H9 (cell line): ENCODE results near the gene TRAP1. TPM values are rescaled to one million over a fixed set of nuclear protein-coding genes. Genes with fewer than 3 reads are reported as not detected.
A peak's percentile ranks its signal among the peaks of the same experiment; 100 is the strongest.

Source experiments
- DNase-seq: peaks from one replicate; pipeline ENCODE4 v3.0.0-alpha.2; 2017
- H2AFZ ChIP-seq: one replicate; pipeline ENCODE4 v1.6.1; 2013; ENCODE audit warnings: mild to moderate bottlenecking, low read length, control low read depth, moderate library complexity
- H2AK5ac ChIP-seq: 2 replicates; pipeline ENCODE4 v1.6.1; 2013; ENCODE audit warnings: low read length, control low read depth, mixed read lengths; ENCODE audit not compliant: insufficient read length
- H2BK120ac ChIP-seq: one replicate; pipeline ENCODE4 v1.6.1; 2013; ENCODE audit warnings: low read depth, mild to moderate bottlenecking, low read length, control low read depth, inconsistent platforms; ENCODE audit not compliant: poor library complexity, severe bottlenecking
- H2BK12ac ChIP-seq: 2 replicates; pipeline ENCODE4 v1.6.1; 2013; ENCODE audit warnings: low read length, control low read depth, mixed read lengths, low read depth; ENCODE audit not compliant: insufficient read length
- H2BK15ac ChIP-seq: 2 replicates; pipeline ENCODE4 v1.6.1; 2013; ENCODE audit warnings: low read depth, low read length, control low read depth
- H2BK20ac ChIP-seq: one replicate; pipeline ENCODE4 v1.6.1; 2013; ENCODE audit warnings: low read depth, mild to moderate bottlenecking, low read length, control low read depth, inconsistent platforms; ENCODE audit not compliant: poor library complexity, severe bottlenecking
- H2BK5ac ChIP-seq: 2 replicates; pipeline ENCODE4 v1.6.1; 2013; ENCODE audit warnings: low read length, control low read depth, mixed read lengths; ENCODE audit not compliant: insufficient read length
- H3K14ac ChIP-seq: 2 replicates; pipeline ENCODE4 v1.6.1; 2013; ENCODE audit warnings: low read length, control low read depth; ENCODE audit not compliant: insufficient read depth
- H3K18ac ChIP-seq: 2 replicates; pipeline ENCODE4 v1.6.1; 2013; ENCODE audit warnings: low read depth, mild to moderate bottlenecking, mixed read lengths, low read length, control low read depth; ENCODE audit not compliant: insufficient read length
- H3K23ac ChIP-seq: 2 replicates; pipeline ENCODE4 v1.6.1; 2013; ENCODE audit warnings: low read length, control low read depth, mixed read lengths, low read depth; ENCODE audit not compliant: insufficient read length
- H3K23me2 ChIP-seq: 2 replicates; pipeline ENCODE4 v1.6.1; 2013; ENCODE audit warnings: low read depth, mild to moderate bottlenecking, mixed read lengths, low read length, control low read depth; ENCODE audit not compliant: insufficient read length, poor library complexity, severe bottlenecking
- H3K27ac ChIP-seq: 2 replicates; pipeline ENCODE4 v1.5.1; 2013; ENCODE audit warnings: low read length, control low read depth, mixed read lengths, low read depth; ENCODE audit not compliant: insufficient read length
- H3K27me3 ChIP-seq: 2 replicates; pipeline ENCODE4 v1.6.1; 2013; ENCODE audit warnings: low read length, control low read depth, inconsistent platforms; ENCODE audit not compliant: insufficient read depth
- H3K4ac ChIP-seq: 2 replicates; pipeline ENCODE4 v1.6.1; 2013; ENCODE audit warnings: low read depth, mild to moderate bottlenecking, control low read depth, inconsistent platforms, low read length, moderate library complexity
- H3K4me1 ChIP-seq: 2 replicates; pipeline ENCODE4 v1.6.1; 2013; ENCODE audit warnings: low read length, control low read depth, inconsistent platforms; ENCODE audit not compliant: insufficient read depth
- H3K4me2 ChIP-seq: 2 replicates; pipeline ENCODE4 v1.6.1; 2013; ENCODE audit warnings: low read length, control low read depth, mixed read lengths; ENCODE audit not compliant: insufficient read length, insufficient read depth
- H3K56ac ChIP-seq: 2 replicates; pipeline ENCODE4 v1.6.1; 2013; ENCODE audit warnings: low read depth, mild to moderate bottlenecking, mixed read lengths, low read length, control low read depth; ENCODE audit not compliant: insufficient read length
- H3K79me1 ChIP-seq: 2 replicates; pipeline ENCODE4 v1.6.1; 2013; ENCODE audit warnings: low read depth, mild to moderate bottlenecking, moderate library complexity, low read length, control low read depth, inconsistent platforms; ENCODE audit not compliant: insufficient read depth, poor library complexity, severe bottlenecking
- H3K79me2 ChIP-seq: 2 replicates; pipeline ENCODE4 v1.6.1; 2013; ENCODE audit warnings: low read length, control low read depth, inconsistent platforms; ENCODE audit not compliant: insufficient read depth
- H3K9ac ChIP-seq: 2 replicates; pipeline ENCODE4 v1.6.1; 2013; ENCODE audit warnings: low read length, control low read depth, mixed read lengths; ENCODE audit not compliant: insufficient read length; ENCODE audit errors: extremely low read depth
- H3K9me3 ChIP-seq: one replicate; pipeline ENCODE4 v1.6.1; 2013; ENCODE audit warnings: low read depth, low read length, inconsistent platforms; ENCODE audit not compliant: control insufficient read depth
- H3T11ph ChIP-seq: one replicate; pipeline ENCODE4 v1.6.1; 2013; ENCODE audit warnings: mild to moderate bottlenecking, low read length, control low read depth, inconsistent platforms
- H4K20me1 ChIP-seq: one replicate; pipeline ENCODE4 v1.6.1; 2013; ENCODE audit not compliant: control insufficient read depth, insufficient read length, insufficient read depth
- H4K5ac ChIP-seq: 2 replicates; pipeline ENCODE4 v1.6.1; 2013; ENCODE audit warnings: low read depth, mild to moderate bottlenecking, mixed read lengths, low read length, control low read depth; ENCODE audit not compliant: insufficient read length
- H4K8ac ChIP-seq: replicated peaks from 2 replicates; pipeline ENCODE4 v1.6.1; 2013; ENCODE audit warnings: low read length, control low read depth, mixed read lengths, low read depth; ENCODE audit not compliant: insufficient read length
- H4K91ac ChIP-seq: 2 replicates; pipeline ENCODE4 v1.6.1; 2013; ENCODE audit warnings: low read depth, mild to moderate bottlenecking, moderate library complexity, mixed read lengths, low read length, control low read depth; ENCODE audit not compliant: insufficient read length
- H3K27ac Mint-ChIP-seq, 3 experiments: 2 replicates in 2 of 3; 3 replicates in 1 of 3; pipeline ENCODE4 v1.8.0; 2020 to 2021; ENCODE audit warnings: mixed read lengths in 3 of 3, mild to moderate bottlenecking in 1 of 3, moderate library complexity in 1 of 3
- H3K27me3 Mint-ChIP-seq: 2 replicates; pipeline ENCODE4 v1.8.0; 2021; ENCODE audit warnings: low read depth, mild to moderate bottlenecking, moderate library complexity, mixed read lengths
- H3K36me3 Mint-ChIP-seq, 3 experiments: 2 replicates in 2 of 3; 3 replicates in 1 of 3; pipeline ENCODE4 v1.8.0; 2020 to 2021; ENCODE audit warnings: low read depth in 3 of 3, mixed read lengths in 3 of 3; ENCODE audit not compliant: insufficient read depth in 1 of 3
- H3K4me1 Mint-ChIP-seq, 2 experiments: 2 replicates each; pipeline ENCODE4 v1.8.0; 2020; ENCODE audit warnings: mixed read lengths in 2 of 2
- H3K4me3 Mint-ChIP-seq, 2 experiments: 2 replicates in 1 of 2; 3 replicates in 1 of 2; pipeline ENCODE4 v1.8.0; 2020 to 2021; ENCODE audit warnings: mild to moderate bottlenecking in 2 of 2, mixed read lengths in 2 of 2, moderate library complexity in 1 of 2
- H3K9me3 Mint-ChIP-seq, 2 experiments: 2 replicates in 1 of 2; 3 replicates in 1 of 2; pipeline ENCODE4 v1.8.0; 2020; ENCODE audit warnings: mild to moderate bottlenecking in 2 of 2, mixed read lengths in 2 of 2, moderate library complexity in 1 of 2
- WGBS: extraction: QIAGEN DNeasy Blood & Tissue Kit; methylation state at CpG from one replicate; pipeline ENCODE4 v1.1.7; 2013; ENCODE audit warnings: missing lambda C conversion rate, low lambda C conversion rate, mixed read lengths; ENCODE audit not compliant: insufficient read length; ENCODE audit errors: extremely low coverage; 5-methylcytosine and 5-hydroxymethylcytosine counted together
- total RNA-seq: library from RNA; stranded (reverse); gene quantifications from 2 replicates; pipeline ENCODE4 v1.2.1, GENCODE V29; 2021
- TF ChIP-seq, protein P1 (sequence below): fragments of 200-600 bp; sonication (generic); conservative IDR thresholded peaks from 3 replicates; pipeline ENCODE4 v1.8.0; 2021; ENCODE audit warnings: antibody characterized with exemption, mild to moderate bottlenecking

Gene TRAP1
- total RNA-seq, 1 experiment from 2014 or later, result 211 TPM

DNA sequence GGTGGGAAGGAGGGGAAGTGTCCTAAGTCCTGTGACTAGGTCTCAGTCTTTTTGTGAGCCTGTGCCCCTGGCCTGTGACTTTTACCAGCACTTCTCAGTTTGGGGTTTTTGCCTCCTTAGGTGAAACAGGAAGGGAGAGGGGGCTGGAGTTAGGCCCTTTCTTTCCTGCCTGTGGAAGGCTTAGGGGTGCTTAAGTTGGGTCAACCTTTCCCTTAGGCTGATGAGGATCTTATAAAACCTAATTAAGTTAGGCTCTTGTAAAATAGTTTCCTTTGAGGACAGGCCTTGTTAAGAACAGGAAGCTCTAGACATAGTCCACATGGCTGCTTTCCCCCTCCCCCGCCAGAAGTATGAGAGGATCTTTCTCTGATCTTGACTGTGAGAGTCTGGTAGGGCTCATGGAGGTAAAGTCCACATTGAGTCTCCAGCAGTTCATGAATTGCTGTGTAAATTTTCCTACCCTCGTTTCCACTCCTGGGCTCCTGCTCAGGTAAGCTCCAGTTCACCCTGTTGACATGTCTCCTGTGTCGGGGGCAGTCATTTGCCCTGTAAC, 79.9 kb downstream of the TRAP1 start:
- TF ChIP-seq, protein P1, sequence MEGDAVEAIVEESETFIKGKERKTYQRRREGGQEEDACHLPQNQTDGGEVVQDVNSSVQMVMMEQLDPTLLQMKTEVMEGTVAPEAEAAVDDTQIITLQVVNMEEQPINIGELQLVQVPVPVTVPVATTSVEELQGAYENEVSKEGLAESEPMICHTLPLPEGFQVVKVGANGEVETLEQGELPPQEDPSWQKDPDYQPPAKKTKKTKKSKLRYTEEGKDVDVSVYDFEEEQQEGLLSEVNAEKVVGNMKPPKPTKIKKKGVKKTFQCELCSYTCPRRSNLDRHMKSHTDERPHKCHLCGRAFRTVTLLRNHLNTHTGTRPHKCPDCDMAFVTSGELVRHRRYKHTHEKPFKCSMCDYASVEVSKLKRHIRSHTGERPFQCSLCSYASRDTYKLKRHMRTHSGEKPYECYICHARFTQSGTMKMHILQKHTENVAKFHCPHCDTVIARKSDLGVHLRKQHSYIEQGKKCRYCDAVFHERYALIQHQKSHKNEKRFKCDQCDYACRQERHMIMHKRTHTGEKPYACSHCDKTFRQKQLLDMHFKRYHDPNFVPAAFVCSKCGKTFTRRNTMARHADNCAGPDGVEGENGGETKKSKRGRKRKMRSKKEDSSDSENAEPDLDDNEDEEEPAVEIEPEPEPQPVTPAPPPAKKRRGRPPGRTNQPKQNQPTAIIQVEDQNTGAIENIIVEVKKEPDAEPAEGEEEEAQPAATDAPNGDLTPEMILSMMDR, result no peak
- H4K5ac ChIP-seq, result no peak overlapping the region
- H2BK5ac ChIP-seq, result no peak overlapping the region
- no peak overlapping the region for H4K8ac ChIP-seq
- no peak overlapping the region for H2BK20ac ChIP-seq
- Mint-ChIP-seq H3K27ac (peak overlapping the region; percentile 81 to 92 (median 89)), H3K4me1 (peaks cover 36 to 37% of the 10 kb centered on the region in 2 experiments), H3K36me3 (peaks cover 0 to 10% (median 5%) of the 10 kb centered on the region in 3 experiments; a peak in 6 of 7 replicates), H3K27me3 (no peaks in the 10 kb centered on the region), H3K4me3 (no peak overlapping the region), H3K9me3 (peaks cover 3 to 9% of the 10 kb centered on the region in 2 experiments; a peak in 4 of 5 replicates)
- H3K9ac ChIP-seq, result no peak overlapping the region
- no peak overlapping the region for H2BK15ac ChIP-seq
- H3K27ac ChIP-seq, result no peak overlapping the region
- no peaks in the 10 kb centered on the region for H4K20me1 ChIP-seq
- no peak overlapping the region for H3K4me2 ChIP-seq
- no peaks in the 10 kb centered on the region for H3K9me3 ChIP-seq
- H2BK120ac ChIP-seq, result no peak overlapping the region
- no peak for DNase-seq
- no peak overlapping the region for H3K14ac ChIP-seq
- no peak overlapping the region for H3T11ph ChIP-seq
- H3K23me2 ChIP-seq, result peaks cover 4% of the 10 kb centered on the region
- WGBS, result no CpG with 5 or more reads among the region's 3 CpGs
- peaks cover 5% of the 10 kb centered on the region for H3K4me1 ChIP-seq
- H3K18ac ChIP-seq, result peak overlapping the region; percentile 13
- H3K79me1 ChIP-seq, result no peaks in the 10 kb centered on the region
- H2AK5ac ChIP-seq, result no peak overlapping the region
- H4K91ac ChIP-seq, result no peak overlapping the region
- no peaks in the 10 kb centered on the region for H3K27me3 ChIP-seq
- H2BK12ac ChIP-seq, result no peak overlapping the region
- no peak overlapping the region for H2AFZ ChIP-seq
- no peak overlapping the region for H3K4ac ChIP-seq
- H3K79me2 ChIP-seq, result no peaks in the 10 kb centered on the region
- no peak overlapping the region for H3K23ac ChIP-seq
- no peak overlapping the region for H3K56ac ChIP-seq
